Measurements from ENCODE around the gene EIF4E. TPM values are rescaled to one million over a fixed set of nuclear protein-coding genes. Genes with fewer than 3 reads are reported as not detected.
A peak's percentile ranks its signal among the peaks of the same experiment; 100 is the strongest.
"Not testable (repeated sequence)": the region's sequence is repeated elsewhere in the genome, so short reads cannot be mapped to it uniquely, and the experiment has no call there.

Gene EIF4E
- total and polyA plus RNA-seq, 4 donors, result 105 to 183 (median 131) TPM

DNA sequence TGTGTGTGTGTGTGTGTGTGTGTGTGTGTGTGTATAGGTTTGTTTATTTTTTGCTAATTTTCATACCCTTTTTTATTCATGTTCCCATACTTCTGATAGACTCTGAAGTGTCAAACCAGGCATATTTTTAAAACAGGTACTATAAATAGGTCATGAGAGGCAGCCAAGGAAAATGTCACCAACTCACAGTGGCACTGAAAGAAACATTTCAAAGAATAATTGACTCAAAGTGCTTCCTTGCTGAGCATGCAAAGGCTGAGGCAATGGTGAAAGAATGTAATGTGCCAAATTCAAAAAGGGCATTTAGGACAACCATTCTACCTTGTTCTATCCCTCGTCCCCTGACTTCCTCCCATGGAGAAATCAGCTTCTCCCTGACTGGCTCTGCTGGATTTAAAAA lies 95.5 kb downstream of the EIF4E start:
- no peaks in the 10 kb centered on the region for H3K36me3 ChIP-seq (ENCODE audit: control insufficient read depth, insufficient read depth, low read length)
- no peaks in the 10 kb centered on the region for H3K4me1 ChIP-seq (ENCODE audit: control insufficient read depth, insufficient read depth, low read length)
- no peak overlapping the region for H3K4me3 ChIP-seq (ENCODE audit: low read depth, low read length)
- no peaks in the 10 kb centered on the region for H3K9me3 ChIP-seq (ENCODE audit: control insufficient read depth, insufficient read depth, low read length)
- no peaks in the 10 kb centered on the region for H3K27me3 ChIP-seq (ENCODE audit: control insufficient read depth, insufficient read depth, low read length)
- H3K27ac ChIP-seq (ENCODE audit: low read depth, low read length), result no peak overlapping the region
- WGBS (ENCODE audit: insufficient coverage), result no CpG with 5 or more reads among the region's 1 CpG
- DNase-seq (ENCODE audit: low read depth in 4 of 6, low spot score in 6 of 6), result peak in 1 of 6 donors; percentile 26

DNA sequence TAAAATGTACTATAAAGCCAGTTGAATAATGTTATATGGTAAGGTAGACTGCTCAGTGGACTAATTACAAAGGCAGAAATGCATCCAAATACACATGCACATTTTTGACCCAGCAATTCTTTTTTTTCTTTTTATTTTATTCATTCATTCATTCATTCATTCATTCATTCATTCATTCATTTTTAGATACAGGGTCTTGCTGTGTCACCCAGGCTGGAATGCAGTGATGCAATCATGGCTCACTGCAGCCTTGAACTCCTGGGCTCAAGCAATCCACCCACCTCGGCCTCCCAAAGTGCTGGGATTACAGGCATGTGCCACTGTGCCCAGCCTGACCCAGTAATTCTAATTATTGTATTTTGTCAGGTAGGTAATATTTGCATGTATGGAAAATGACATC lies 97.9 kb downstream of the EIF4E start:
- H3K27ac ChIP-seq (ENCODE audit: low read depth, low read length); H3K9me3 ChIP-seq (ENCODE audit: control insufficient read depth, insufficient read depth, low read length); H3K4me3 ChIP-seq (ENCODE audit: low read depth, low read length); DNase-seq (ENCODE audit: low read depth in 4 of 6, low spot score in 6 of 6); H3K4me1 ChIP-seq (ENCODE audit: control insufficient read depth, insufficient read depth, low read length); H3K36me3 ChIP-seq (ENCODE audit: control insufficient read depth, insufficient read depth, low read length); H3K27me3 ChIP-seq (ENCODE audit: control insufficient read depth, insufficient read depth, low read length): not testable (repeated sequence)
- WGBS (ENCODE audit: insufficient coverage), result 100% methylated on average over 1 of the region's 1 CpG

Small RNAs within 50 kb of the gene (small RNA-seq; reads per million reads assigned to genes)
- gene RNU7-149P (ENCODE audit: low replicate concordance) (not detected), gene TBCAP3 (ENCODE audit: low replicate concordance) (not detected)

Other genes with a start within 250 kb of the EIF4E start
- 10 to 100 TPM; 28.6 to 30.9 TPM for gene METAP1, start 66.6 kb upstream of the EIF4E start, total RNA-seq
- gene METAP1, start 66.6 kb upstream of the EIF4E start, polyA plus RNA-seq (ENCODE audit: insufficient read length in 2 of 2), result 10 to 100 TPM; 33.4 to 38.5 TPM
- gene ADH5, start 159.7 kb upstream of the EIF4E start, total RNA-seq, result 100 to 1,000 TPM; 111 to 158 TPM
- 100 to 1,000 TPM; 127 to 132 TPM for gene ADH5, start 159.7 kb upstream of the EIF4E start, polyA plus RNA-seq (ENCODE audit: insufficient read length in 2 of 2)
- not detected for gene ADH4, start 215.2 kb upstream of the EIF4E start, total RNA-seq
- under 1 TPM in 1 of 2 donors, not detected in 1; 0.26 TPM for gene ADH4, start 215.2 kb upstream of the EIF4E start, polyA plus RNA-seq (ENCODE audit: insufficient read length in 2 of 2)

All from spinal cord (tissue), 10 donors.